Kidney (tissue), 14 donors: Measurements from ENCODE around the gene USE1. TPM values are rescaled to one million over a fixed set of nuclear protein-coding genes. Genes with fewer than 3 reads are reported as not detected.

Experiments used
- DNase-seq, 5 donors: peaks; one replicate each; pipeline ENCODE4 v3.0.0-alpha.2; 2013 to 2020
- FAIRE-seq: peaks from 2 replicates; lab custom pipeline; 2012; peaks lifted over from hg19 to GRCh38; lab: Jason Lieb, UNC
- H3K27ac ChIP-seq, 2 donors: one replicate each; pipeline ENCODE4 v1.7.0; 2013; ENCODE audit warnings: low read depth in 2 of 2, low read length in 2 of 2, inconsistent platforms in 1 of 2
- H3K27me3 ChIP-seq: one replicate; pipeline ENCODE4 v1.7.1; 2013; ENCODE audit warnings: low read length, inconsistent platforms; ENCODE audit not compliant: control insufficient read depth, insufficient read depth
- H3K36me3 ChIP-seq, 3 donors: one replicate each; pipeline versions ENCODE4 v1.7.0 to v1.7.1; 2013; ENCODE audit warnings: low read length in 3 of 3, control low read depth in 1 of 3, inconsistent platforms in 1 of 3; ENCODE audit not compliant: insufficient read depth in 3 of 3, control insufficient read depth in 2 of 3
- H3K4me1 ChIP-seq, 3 donors: one replicate each; pipeline versions ENCODE4 v1.7.0 to v1.7.1; 2013; ENCODE audit warnings: low read length in 3 of 3, inconsistent platforms in 1 of 3, low read depth in 1 of 3; ENCODE audit not compliant: control insufficient read depth in 2 of 3, insufficient read depth in 2 of 3
- H3K4me3 ChIP-seq, 3 donors: one replicate each; pipeline versions ENCODE4 v1.7.0 to v1.8.1; 2013; ENCODE audit warnings: low read length in 3 of 3, control low read depth in 1 of 3, inconsistent platforms in 1 of 3
- H3K9ac ChIP-seq, 3 donors: one replicate each; pipeline versions ENCODE4 v1.7.0 to v1.7.1; 2013; ENCODE audit warnings: low read length in 3 of 3, control low read depth in 1 of 3, inconsistent platforms in 1 of 3
- H3K9me3 ChIP-seq, 3 donors: one replicate each; pipeline versions ENCODE4 v1.7.0 to v1.7.1; 2013; ENCODE audit warnings: low read length in 3 of 3, control low read depth in 1 of 3, inconsistent platforms in 1 of 3; ENCODE audit not compliant: control insufficient read depth in 2 of 3, insufficient read depth in 1 of 3
- CTCF ChIP-seq: IDR thresholded peaks from 3 replicates; pipeline ENCODE4 v1.5.1; 2012; ENCODE audit warnings: mild to moderate bottlenecking, moderate library complexity, borderline replicate concordance; ENCODE audit not compliant: insufficient read depth; ENCODE audit errors: extremely low read depth
- intact Hi-C: fragments of 100-400 bp; cut with DNase I; formaldehyde crosslinking; loops from one replicate; pipeline ENCODE4 v1.11.1; 2022
- polyA plus RNA-seq: library from polyadenylated mRNA; stranded (reverse); fragments of 350-450 nt; fragmentation: Illumina TruSeq; extraction: RNeasy Lipid Tissue Mini Kit (QIAGEN cat#74804); gene quantifications from one replicate; pipeline ENCODE4 v1.2.3, GENCODE V29; 2014; ENCODE audit warnings: low read depth, low replicate concordance; ENCODE audit not compliant: insufficient read depth
- total RNA-seq: library from RNA; stranded (reverse); fragmentation: NEBNext Ultra II Directional; extraction: Animal tissue kit (Norgen Biotek cat#: 25700); gene quantifications from one replicate; pipeline ENCODE4 v1.2.1, GENCODE V29; 2021
- donor health status: control.
- donor health status: control.
- donor health status: control.
- donor health status: control.
- donor health status: control.
- donor health status: DM: yes; HTN: yes; CAD: no.
- donor health status: Normal renal cell carcinoma (clear cell type).

The USE1 gene
- total and polyA plus RNA-seq, 2 donors from 2014 or later = 26.0 to 52.6 TPM

DNA sequence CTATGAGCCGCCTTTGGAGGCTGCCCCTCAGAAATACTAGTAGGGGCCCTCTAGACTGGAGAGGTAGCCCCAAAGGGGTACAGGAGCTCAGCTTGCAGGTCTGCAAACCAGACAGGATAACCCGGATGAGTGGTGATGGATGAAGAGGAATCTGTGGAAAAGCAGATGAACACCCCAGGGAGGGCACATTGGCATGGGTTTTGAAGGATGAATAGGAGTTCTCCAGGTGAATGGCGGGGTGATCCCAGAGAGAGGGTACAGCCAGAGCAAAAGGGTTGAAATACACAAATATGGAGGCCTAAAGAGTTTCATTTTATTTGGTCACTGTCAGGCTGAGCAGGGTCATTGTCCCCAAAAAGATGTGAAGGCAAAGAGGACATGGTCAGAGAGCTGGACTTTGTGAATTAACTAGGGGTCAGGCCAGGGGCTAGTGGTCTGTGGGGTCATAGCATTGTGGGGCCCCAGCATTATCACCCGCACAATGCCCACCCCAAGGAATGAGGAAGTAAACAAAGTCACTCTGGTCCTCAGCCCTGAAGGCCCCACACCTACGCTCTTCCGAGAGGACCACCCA lies 25.8 kb downstream of the USE1 start:
- FAIRE-seq (no peak), DNase-seq (no peak)
- intact Hi-C loops = no loop called here
- Histone ChIP-seq H3K27me3 (no peaks in the 10 kb centered on the region), H3K9ac (no peak overlapping the region), H3K4me1 (peaks cover 0 to 23% (median 22%) of the 10 kb centered on the region in 3 donors), H3K36me3 (peaks cover 0 to 16% (median 3%) of the 10 kb centered on the region in 3 donors), H3K27ac (no peak overlapping the region), H3K9me3 (no peaks in the 10 kb centered on the region), H3K4me3 (no peak overlapping the region)
- no peak for TF ChIP-seq CTCF

- Histone ChIP-seq H3K36me3 (peaks cover 0 to 16% (median 3%) of the 10 kb centered on the region in 3 donors), H3K4me3 (peak overlapping the region in 2 of 3 donors; percentile 82 to 86), H3K9me3 (no peaks in the 10 kb centered on the region), H3K27me3 (no peaks in the 10 kb centered on the region), H3K9ac (peak overlapping the region in 2 of 3 donors; percentile 46 to 81), H3K4me1 (peaks cover 2 to 24% (median 22%) of the 10 kb centered on the region in 3 donors), H3K27ac (peak overlapping the region; percentile 13 to 88)
- no peak for TF ChIP-seq CTCF
- FAIRE-seq (no peak), DNase-seq (peak in 4 of 5 donors; percentile 78 to 88 (median 82))
- intact Hi-C loops = no loop called here
These were observed 27.5 kb downstream of the USE1 start for GRCh38 chr19:17242431-17243208.

GRCh38 chr19:17243211-17243829 lies 28.2 kb downstream of the USE1 start:
- Histone ChIP-seq H3K4me3 (peak overlapping the region; percentile 69 to 86 (median 82)), H3K9me3 (no peaks in the 10 kb centered on the region), H3K36me3 (peaks cover 0 to 12% (median under 1%) of the 10 kb centered on the region in 3 donors), H3K27me3 (no peaks in the 10 kb centered on the region), H3K9ac (peak overlapping the region in 1 of 3 donors; percentile 81), H3K4me1 (peaks cover 2 to 28% (median 27%) of the 10 kb centered on the region in 3 donors), H3K27ac (peak overlapping the region; percentile 87 to 88)
- intact Hi-C loops = no loop called here
- DNase-seq (peak in 4 of 5 donors; percentile 22 to 59 (median 46)), FAIRE-seq (no peak)
- TF ChIP-seq CTCF = no peak
